Measurements from ENCODE around the gene ZNF442. TPM values are rescaled to one million over a fixed set of nuclear protein-coding genes. Genes with fewer than 3 reads are reported as not detected.
A peak's percentile ranks its signal among the peaks of the same experiment; 100 is the strongest.
"Not testable (repeated sequence)": the region's sequence is repeated elsewhere in the genome, so short reads cannot be mapped to it uniquely, and the experiment has no call there.

Gene ZNF442
- total and polyA plus RNA-seq, 2 experiments from 2014 or later: 1.3 to 5.9 TPM

DNA sequence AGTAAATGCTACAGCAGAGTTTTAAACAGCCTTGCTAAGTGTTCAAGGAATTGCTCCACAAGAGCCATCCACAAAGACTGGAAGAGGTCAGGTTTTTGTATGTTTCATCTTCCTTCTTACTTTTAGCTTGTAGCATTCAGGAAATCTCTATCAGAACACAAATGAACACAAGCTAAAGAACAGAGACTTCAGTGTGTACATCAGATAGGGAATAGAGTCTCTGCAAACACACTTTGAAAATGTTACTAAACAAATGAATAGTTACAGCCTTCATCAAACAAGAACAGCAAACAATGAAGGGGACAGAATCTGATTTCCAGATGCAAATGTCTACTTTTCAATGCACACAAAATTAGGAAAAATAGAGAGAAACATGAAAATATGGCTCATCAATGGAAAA is 39.8 kb downstream of the ZNF442 start:
- H3K9me2 ChIP-seq (replicated peaks; ENCODE audit: insufficient read depth): no peaks in the 10 kb centered on the region
- H3K4me2 ChIP-seq: no peak overlapping the region
- H2AFZ ChIP-seq: no peak overlapping the region
- no peak overlapping the region for H3K27ac ChIP-seq
- no peaks in the 10 kb centered on the region for H4K20me1 ChIP-seq (ENCODE audit: insufficient read depth, poor library complexity, severe bottlenecking)
- no peak overlapping the region for H3K4me3 ChIP-seq
- no peaks in the 10 kb centered on the region for H3K27me3 ChIP-seq
- peaks cover 3% of the 10 kb centered on the region for H3K9me3 ChIP-seq (ENCODE audit: low read depth)
- no peaks in the 10 kb centered on the region for H3K4me1 ChIP-seq (ENCODE audit: insufficient read depth)
- DNase-seq (ENCODE audit: low spot score): no peak
- TF ChIP-seq EZH2phosphoT487 (IDR thresholded peaks at IDR 0.05; ENCODE audit: low read depth, severe bottlenecking, unreplicated experiment) (no peak), EZH2 (IDR thresholded peaks at IDR 0.05; ENCODE audit: borderline replicate concordance) (no peak)
- TF ChIP-seq, protein P1, sequence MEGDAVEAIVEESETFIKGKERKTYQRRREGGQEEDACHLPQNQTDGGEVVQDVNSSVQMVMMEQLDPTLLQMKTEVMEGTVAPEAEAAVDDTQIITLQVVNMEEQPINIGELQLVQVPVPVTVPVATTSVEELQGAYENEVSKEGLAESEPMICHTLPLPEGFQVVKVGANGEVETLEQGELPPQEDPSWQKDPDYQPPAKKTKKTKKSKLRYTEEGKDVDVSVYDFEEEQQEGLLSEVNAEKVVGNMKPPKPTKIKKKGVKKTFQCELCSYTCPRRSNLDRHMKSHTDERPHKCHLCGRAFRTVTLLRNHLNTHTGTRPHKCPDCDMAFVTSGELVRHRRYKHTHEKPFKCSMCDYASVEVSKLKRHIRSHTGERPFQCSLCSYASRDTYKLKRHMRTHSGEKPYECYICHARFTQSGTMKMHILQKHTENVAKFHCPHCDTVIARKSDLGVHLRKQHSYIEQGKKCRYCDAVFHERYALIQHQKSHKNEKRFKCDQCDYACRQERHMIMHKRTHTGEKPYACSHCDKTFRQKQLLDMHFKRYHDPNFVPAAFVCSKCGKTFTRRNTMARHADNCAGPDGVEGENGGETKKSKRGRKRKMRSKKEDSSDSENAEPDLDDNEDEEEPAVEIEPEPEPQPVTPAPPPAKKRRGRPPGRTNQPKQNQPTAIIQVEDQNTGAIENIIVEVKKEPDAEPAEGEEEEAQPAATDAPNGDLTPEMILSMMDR (IDR thresholded peaks at IDR 0.05; ENCODE audit: poor library complexity): no peak
- H3K36me3 ChIP-seq (replicated peaks; ENCODE audit: insufficient read depth, low read depth): peaks cover 6% of the 10 kb centered on the region
- H3K79me2 ChIP-seq: peaks cover 43% of the 10 kb centered on the region

DNA sequence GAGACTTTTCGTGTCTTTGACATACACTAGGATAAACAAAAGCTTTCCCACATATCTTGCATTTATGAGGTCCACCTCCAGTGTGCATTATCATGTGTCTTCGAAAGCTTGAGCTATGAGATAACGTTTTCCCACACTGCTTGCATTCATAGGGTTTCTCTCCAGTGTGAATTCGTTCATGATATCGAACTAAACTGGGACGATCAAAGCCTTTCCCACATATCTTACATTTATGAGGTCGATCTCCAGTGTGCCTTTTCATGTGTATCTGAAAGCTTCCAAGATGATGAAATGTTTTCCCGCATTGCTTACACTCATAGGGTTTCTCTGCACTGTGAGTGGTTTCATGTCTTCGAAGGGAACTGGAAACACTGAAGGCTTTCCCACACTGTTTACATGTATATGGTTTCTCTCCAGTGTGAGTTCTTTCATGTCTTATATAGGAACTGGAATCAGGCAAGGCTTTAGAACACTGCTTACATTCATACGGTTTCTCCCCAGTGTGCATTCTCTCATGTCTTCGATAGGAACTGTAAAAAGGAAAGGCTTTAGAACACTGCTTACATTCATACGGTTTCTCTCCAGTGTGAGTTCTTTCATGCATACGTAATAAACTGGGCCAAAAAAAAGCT is 46.6 kb downstream of the ZNF442 start:
- no peaks in the 10 kb centered on the region for H3K4me1 ChIP-seq (ENCODE audit: insufficient read depth)
- no peaks in the 10 kb centered on the region for H3K27me3 ChIP-seq
- no peak overlapping the region for H3K27ac ChIP-seq
- peaks cover 6% of the 10 kb centered on the region for H3K36me3 ChIP-seq (replicated peaks; ENCODE audit: insufficient read depth, low read depth)
- H4K20me1 ChIP-seq (ENCODE audit: insufficient read depth, poor library complexity, severe bottlenecking): no peaks in the 10 kb centered on the region
- no peak for DNase-seq (ENCODE audit: low spot score)
- H3K9me3 ChIP-seq (ENCODE audit: low read depth): peaks cover 7% of the 10 kb centered on the region
- H3K4me2 ChIP-seq: no peak overlapping the region
- no peaks in the 10 kb centered on the region for H3K9me2 ChIP-seq (replicated peaks; ENCODE audit: insufficient read depth)
- no peak for TF ChIP-seq EZH2phosphoT487 (IDR thresholded peaks at IDR 0.05; ENCODE audit: low read depth, severe bottlenecking, unreplicated experiment)
- TF ChIP-seq, protein P1 (IDR thresholded peaks at IDR 0.05; ENCODE audit: poor library complexity): no peak
- TF ChIP-seq EZH2 (IDR thresholded peaks at IDR 0.05; ENCODE audit: borderline replicate concordance): no peak
- H2AFZ ChIP-seq: no peak overlapping the region
- no peak overlapping the region for H3K4me3 ChIP-seq
- peaks cover 3% of the 10 kb centered on the region for H3K79me2 ChIP-seq
- 97% methylated on average over 13 of the region's 13 CpGs for WGBS (ENCODE audit: low lambda C conversion rate, missing lambda C conversion rate)

DNA sequence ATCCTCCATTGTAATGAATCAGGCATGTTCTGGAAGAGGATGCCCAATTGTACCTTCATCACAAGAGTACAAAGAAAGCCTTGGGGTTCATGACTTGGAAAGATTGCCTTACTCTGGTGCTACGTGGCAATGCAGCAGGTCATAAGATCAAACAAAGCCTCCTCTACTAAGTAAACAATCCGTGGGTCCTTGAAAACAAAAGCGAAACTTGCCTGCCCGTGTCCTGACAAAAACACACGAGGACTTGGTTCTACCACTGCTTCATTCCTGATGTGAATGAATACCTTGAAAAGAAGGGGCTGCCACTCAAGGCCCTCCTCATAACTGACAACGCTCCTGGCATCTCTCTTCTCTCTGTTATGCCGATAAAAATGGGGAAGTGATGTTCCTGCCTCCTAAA is 50.9 kb downstream of the ZNF442 start:
- Histone ChIP-seq H3K4me3 (no peak overlapping the region), H2AFZ (no peak overlapping the region), H3K36me3 (replicated peaks; ENCODE audit: insufficient read depth, low read depth) (no peaks in the 10 kb centered on the region), H3K9me3 (ENCODE audit: low read depth) (peaks cover 4% of the 10 kb centered on the region), H3K27ac (peak overlapping the region; percentile 31), H4K20me1 (ENCODE audit: insufficient read depth, poor library complexity, severe bottlenecking) (no peaks in the 10 kb centered on the region), H3K79me2 (no peaks in the 10 kb centered on the region), H3K27me3 (no peaks in the 10 kb centered on the region), H3K9me2 (replicated peaks; ENCODE audit: insufficient read depth) (no peaks in the 10 kb centered on the region), H3K4me1 (ENCODE audit: insufficient read depth) (no peaks in the 10 kb centered on the region), H3K4me2 (no peak overlapping the region)
- TF ChIP-seq EZH2 (IDR thresholded peaks at IDR 0.05; ENCODE audit: borderline replicate concordance) (no peak), EZH2phosphoT487 (IDR thresholded peaks at IDR 0.05; ENCODE audit: low read depth, severe bottlenecking, unreplicated experiment) (no peak)
- TF ChIP-seq, protein P1 (IDR thresholded peaks at IDR 0.05; ENCODE audit: poor library complexity): no peak
- WGBS (ENCODE audit: low lambda C conversion rate, missing lambda C conversion rate): 73% methylated on average over 7 of the region's 7 CpGs
- DNase-seq (ENCODE audit: low spot score): peak; percentile 30

DNA sequence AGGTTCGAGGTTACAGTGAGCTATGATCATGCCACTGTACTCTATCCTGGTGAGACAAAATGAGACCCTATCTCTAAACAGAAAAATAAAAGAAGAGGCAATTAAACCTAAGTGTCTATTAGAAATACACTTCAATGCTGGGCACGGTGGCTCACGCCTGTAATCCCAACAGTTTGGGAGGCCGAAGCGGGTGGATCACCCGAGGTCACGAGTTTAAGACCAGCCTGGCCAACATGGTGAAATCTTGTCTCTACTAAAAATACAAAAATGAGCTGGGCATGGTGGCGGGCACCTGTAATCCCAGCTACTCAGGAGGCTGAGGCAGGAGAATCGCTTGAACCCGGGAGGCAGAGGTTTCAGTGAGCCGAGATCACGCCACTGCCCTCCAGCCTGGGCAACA is 56.6 kb downstream of the ZNF442 start:
- not testable (repeated sequence) for H3K27me3 ChIP-seq; DNase-seq (ENCODE audit: low spot score); H3K9me2 ChIP-seq (replicated peaks; ENCODE audit: insufficient read depth); H2AFZ ChIP-seq; H3K27ac ChIP-seq; H3K9me3 ChIP-seq (ENCODE audit: low read depth); H3K79me2 ChIP-seq; H3K4me3 ChIP-seq; H3K36me3 ChIP-seq (replicated peaks; ENCODE audit: insufficient read depth, low read depth); H4K20me1 ChIP-seq (ENCODE audit: insufficient read depth, poor library complexity, severe bottlenecking); H3K4me2 ChIP-seq; H3K4me1 ChIP-seq (ENCODE audit: insufficient read depth)
- WGBS (ENCODE audit: low lambda C conversion rate, missing lambda C conversion rate): 91% methylated on average over 11 of the region's 12 CpGs

Small RNA genes lying within 50 kb of the gene (small RNA-seq; reads per million reads assigned to genes)
- not detected for gene RPS29P23

Other genes starting within 250 kb of the ZNF442 start
- 4.7 and 5.3 TPM in 2 replicates for gene ZNF20, start 225.3 kb downstream of the ZNF442 start, total RNA-seq
- gene ZNF20, start 225.3 kb downstream of the ZNF442 start, polyA plus RNA-seq: 1.2 and 2.4 TPM in 2 replicates
- 9.7 and 10.3 TPM in 2 replicates for gene ZNF625, start 208.9 kb downstream of the ZNF442 start, total RNA-seq
- gene ZNF625, start 208.9 kb downstream of the ZNF442 start, polyA plus RNA-seq: 1.8 and 2.3 TPM in 2 replicates
- 9.2 and 10.0 TPM in 2 replicates for gene ZNF136, start 202.6 kb downstream of the ZNF442 start, total RNA-seq
- 5.3 and 7.1 TPM in 2 replicates for gene ZNF136, start 202.6 kb downstream of the ZNF442 start, polyA plus RNA-seq
- gene ZNF44, start 70.8 kb downstream of the ZNF442 start, total RNA-seq: 10.9 and 11.7 TPM in 2 replicates
- 9.9 and 10.0 TPM in 2 replicates for gene ZNF44, start 70.8 kb downstream of the ZNF442 start, polyA plus RNA-seq
- 4.0 and 5.7 TPM in 2 replicates for gene ZNF563, start 32.0 kb downstream of the ZNF442 start, total RNA-seq
- 6.8 and 9.7 TPM in 2 replicates for gene ZNF563, start 32.0 kb downstream of the ZNF442 start, polyA plus RNA-seq
- 4.9 and 7.1 TPM in 2 replicates for gene ZNF799, start 35.6 kb upstream of the ZNF442 start, total RNA-seq
- 2.6 and 3.8 TPM in 2 replicates for gene ZNF799, start 35.6 kb upstream of the ZNF442 start, polyA plus RNA-seq
- gene ZNF443, start 75.3 kb upstream of the ZNF442 start, total RNA-seq: 6.0 and 7.5 TPM in 2 replicates
- gene ZNF443, start 75.3 kb upstream of the ZNF442 start, polyA plus RNA-seq: 1.9 and 3.2 TPM in 2 replicates
- gene ZNF709, start 119.1 kb upstream of the ZNF442 start, total RNA-seq: 2.2 and 4.0 TPM in 2 replicates
- gene ZNF709, start 119.1 kb upstream of the ZNF442 start, polyA plus RNA-seq: 0.63 and 1.0 TPM in 2 replicates
- 9.2 and 10.7 TPM in 2 replicates for gene ZNF564, start 185.8 kb upstream of the ZNF442 start, total RNA-seq
- 5.0 and 6.1 TPM in 2 replicates for gene ZNF564, start 185.8 kb upstream of the ZNF442 start, polyA plus RNA-seq
- gene ZNF490, start 245.1 kb upstream of the ZNF442 start, total RNA-seq: 7.8 and 8.1 TPM in 2 replicates
- 1.8 and 2.3 TPM in 2 replicates for gene ZNF490, start 245.1 kb upstream of the ZNF442 start, polyA plus RNA-seq
- gene ZNF791, start 245.2 kb upstream of the ZNF442 start, total RNA-seq: 16.1 and 16.2 TPM in 2 replicates
- 11.5 and 16.6 TPM in 2 replicates for gene ZNF791, start 245.2 kb upstream of the ZNF442 start, polyA plus RNA-seq